Subcutaneous adipose tissue (tissue), 4 donors: ENCODE measurements around the gene DUS2. TPM values are rescaled to one million over a fixed set of nuclear protein-coding genes. Genes with fewer than 3 reads are reported as not detected.

Source experiments
- CTCF ChIP-seq: fragments of 450-650 bp; IDR thresholded peaks from one replicate; pipeline ENCODE4 v1.5.1; 2016; ENCODE audit warnings: low read depth, mild to moderate bottlenecking, control low read depth, antibody characterized with exemption, moderate library complexity
- total RNA-seq, 4 donors: library from RNA; depleted of rRNA; stranded (reverse); fragments of >200 nt; gene quantifications; one replicate each; pipeline ENCODE4 v1.1.0, GENCODE V29; 2016

Gene DUS2
- total RNA-seq, 4 donors from 2014 or later = 6.4 to 19.8 (median 9.8) TPM

DNA sequence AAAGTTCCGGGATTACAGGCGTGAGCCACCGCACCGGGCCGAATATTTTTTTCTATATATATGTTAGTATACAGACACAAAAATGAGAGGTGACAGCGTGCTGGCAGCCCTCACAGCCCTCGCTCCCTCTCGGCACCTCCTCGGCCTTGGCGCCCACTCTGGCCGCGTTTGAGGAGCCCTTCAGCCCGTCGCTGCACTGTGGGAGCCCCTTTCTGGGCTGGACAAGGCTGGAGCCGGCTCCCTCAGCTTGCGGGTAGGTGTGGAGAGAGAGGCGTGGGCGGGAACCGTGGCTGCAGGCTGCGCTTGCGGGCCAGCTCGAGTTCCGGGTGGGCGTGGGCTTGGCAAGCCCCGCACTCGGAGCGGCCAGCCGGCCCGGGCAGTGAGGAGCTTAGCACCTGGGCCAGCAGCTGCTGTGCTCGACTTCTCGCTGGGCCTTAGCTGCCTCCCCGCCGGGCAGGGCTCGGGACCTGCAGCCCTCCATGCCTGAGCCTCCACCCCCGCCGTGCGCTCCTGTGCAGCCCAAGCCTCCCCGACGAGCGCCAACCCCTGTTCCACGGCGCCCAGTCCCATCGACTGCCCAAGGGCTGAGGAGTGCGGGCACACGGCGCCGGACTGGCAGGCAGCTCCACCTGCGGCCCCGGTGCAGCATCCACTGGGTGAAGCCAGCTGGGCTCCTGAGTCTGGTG lies 40.9 kb upstream of the DUS2 start:
- TF ChIP-seq CTCF = no peak

DNA sequence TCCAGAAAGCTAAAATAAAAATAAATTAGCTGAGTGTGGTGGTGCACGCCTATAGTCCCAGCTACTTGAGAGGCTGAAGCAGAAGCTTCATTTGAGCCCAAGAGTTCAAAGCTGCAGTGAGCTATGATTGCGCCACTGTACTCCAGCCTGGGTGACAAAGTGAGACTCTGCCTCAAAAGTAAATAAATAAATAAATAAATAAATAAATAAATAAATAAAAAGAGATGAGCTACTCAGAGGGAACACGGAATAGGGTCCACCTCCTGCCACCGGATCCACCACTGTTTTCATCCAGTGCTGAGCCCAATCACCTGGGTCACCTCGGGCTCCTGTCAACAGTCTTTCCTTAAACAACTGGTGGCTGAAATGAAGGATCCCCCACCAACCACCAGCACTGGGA lies 36.1 kb upstream of the DUS2 start:
- TF ChIP-seq CTCF = no peak

- TF ChIP-seq CTCF = no peak
Measured at GRCh38 chr16:67987460-67988160, 35.5 kb upstream of the DUS2 start.

- TF ChIP-seq CTCF = no peak
Measured at GRCh38 chr16:67988675-67989074, 34.4 kb upstream of the DUS2 start.

DNA sequence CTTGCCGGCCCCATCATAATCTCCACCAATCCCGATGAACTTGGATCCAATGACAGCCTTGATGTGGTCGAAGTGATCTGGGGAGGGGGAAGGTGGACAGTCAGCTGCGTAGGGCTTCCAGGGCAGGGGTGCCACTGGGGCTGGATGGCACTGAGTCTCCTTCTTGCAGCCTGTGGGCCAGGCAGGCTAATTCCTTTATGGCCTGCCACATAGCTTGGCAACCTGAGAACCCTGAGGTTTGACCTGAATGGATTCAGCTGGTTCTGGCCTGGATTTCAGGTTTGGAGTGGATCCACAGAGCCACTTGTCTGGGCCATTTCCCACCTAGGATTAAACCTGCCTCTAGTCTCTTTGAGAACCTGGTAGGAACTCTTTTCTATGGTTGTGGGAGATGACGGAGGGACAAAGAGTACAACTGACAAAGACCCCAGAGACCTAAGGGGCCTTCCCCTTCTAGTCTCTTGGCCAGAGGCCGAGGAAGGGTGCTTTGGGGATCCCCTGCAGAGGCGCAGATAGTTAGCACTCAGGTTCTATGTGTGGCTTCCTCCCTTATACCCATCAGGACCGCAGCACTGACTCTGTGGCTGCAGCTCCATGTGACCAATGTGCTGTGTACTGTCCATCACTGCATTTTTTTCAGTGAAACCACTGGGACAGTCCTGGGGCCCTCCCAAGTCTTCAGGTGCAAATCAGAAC lies 33.6 kb upstream of the DUS2 start:
- TF ChIP-seq CTCF = no peak

DNA sequence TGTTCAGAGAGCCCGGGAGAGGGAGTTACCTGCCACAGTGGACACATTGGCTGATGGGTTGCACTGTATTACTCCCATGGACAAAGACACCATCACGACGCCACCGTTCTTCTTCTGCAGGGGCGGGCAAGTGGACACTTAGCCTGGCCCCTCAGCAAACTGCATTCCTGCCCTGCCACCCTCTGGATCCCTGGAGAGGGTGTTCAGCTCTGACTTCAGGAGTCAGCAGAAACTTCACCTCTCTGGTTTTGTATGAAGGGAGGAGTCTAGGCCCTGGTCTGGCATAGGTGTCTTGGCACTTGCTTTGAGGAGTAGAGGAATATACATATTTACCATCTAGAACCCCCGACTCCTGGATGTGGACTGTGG lies 33.1 kb upstream of the DUS2 start:
- no peak for TF ChIP-seq CTCF

GRCh38 chr16:67992661-67993206 lies 30.4 kb upstream of the DUS2 start:
- no peak for TF ChIP-seq CTCF
